Measurements from ENCODE around the gene LCLAT1. TPM values are rescaled to one million over a fixed set of nuclear protein-coding genes. Genes with fewer than 3 reads are reported as not detected.
A peak's percentile ranks its signal among the peaks of the same experiment; 100 is the strongest.

LCLAT1 gene
- polyA plus RNA-seq, 2 of the 4 experiments (the other 2 are of a cell fraction), result 19.5 to 71.0 TPM

- no peak for TF ChIP-seq MAZ (IDR thresholded peaks at IDR 0.05; ENCODE audit: borderline replicate concordance, low read depth, low read length)
These were observed 40.6 kb downstream of the LCLAT1 start (continued) for GRCh38 chr2:30487603-30488002.

GRCh38 chr2:30488012-30488659, 41.1 kb downstream of the LCLAT1 start:
- Histone ChIP-seq H3K27ac (no peak overlapping the region), H3K4me3 (no peak overlapping the region), H3K4me2 (no peak overlapping the region), H3K9me3 (no peaks in the 10 kb centered on the region), H3K4me1 (peaks cover 16% of the 10 kb centered on the region)
- ATAC-seq (no peak), DNase-seq (ENCODE audit: low read depth in 1 of 2, low spot score in 1 of 2) (no peak), FAIRE-seq (no peak)
- WGBS (ENCODE audit: missing lambda C conversion rate), result 94% methylated on average over 1 of the region's 1 CpG
- TF ChIP-seq MAFK (IDR thresholded peaks at IDR 0.05; ENCODE audit: partially characterized antibody) (peak; percentile 66), ZSCAN20 (CRISPR knock-in tag; IDR thresholded peaks at IDR 0.05) (no peak)
- CTCF ChIA-PET, result no interaction called here
- POLR2A ChIA-PET, result interaction anchor here (0.6 kb wide), 1 partner anchor 46 kb away, joined by 5 read pairs; no protein-coding TSS in a partner anchor

- H3K4me3 ChIP-seq, result no peak overlapping the region
- ATAC-seq, result peak in 1 of 2 experiments; percentile 46; a peak in 2 of 6 replicates
- 50% methylated on average over 1 of the region's 1 CpG for WGBS (ENCODE audit: missing lambda C conversion rate)
- ChIA-PET POLR2A (no interaction called here), CTCF (interaction anchor here (1.3 kb wide), 1 partner anchor 16 kb away, joined by 3 read pairs; no protein-coding TSS in a partner anchor)
- no peak for DNase-seq (ENCODE audit: low read depth in 1 of 2, low spot score in 1 of 2)
- FAIRE-seq, result no peak
- peaks cover 17% of the 10 kb centered on the region for H3K4me1 ChIP-seq
- TF ChIP-seq KDM5A (IDR thresholded peaks at IDR 0.05) (no peak), ELK1 (IDR thresholded peaks at IDR 0.05; ENCODE audit: low read depth, low read length) (no peak), SMC3 (IDR thresholded peaks at IDR 0.05) (no peak), USF2 (IDR thresholded peaks at IDR 0.05) (no peak), PHF8 (IDR thresholded peaks at IDR 0.05; ENCODE audit: borderline replicate concordance, low read depth) (no peak), ZFP36 (IDR thresholded peaks at IDR 0.05; ENCODE audit: borderline replicate concordance, partially characterized antibody) (no peak), POLR2AphosphoS2 (conservative IDR thresholded peaks at IDR 0.05; ENCODE audit: low read length) (no peak), NPAS2 (CRISPR knock-in tag; IDR thresholded peaks at IDR 0.05; ENCODE audit: borderline replicate concordance) (no peak), CHD4 (IDR thresholded peaks at IDR 0.05; ENCODE audit: borderline replicate concordance) (no peak), E2F6 (IDR thresholded peaks at IDR 0.05; ENCODE audit: borderline replicate concordance, low read depth) (no peak), ZSCAN20 (CRISPR knock-in tag; IDR thresholded peaks at IDR 0.05) (no peak), BHLHE40 (IDR thresholded peaks at IDR 0.05; ENCODE audit: low read depth, low read length) (no peak), REST (IDR thresholded peaks at IDR 0.05) (no peak), FOSL2 (IDR thresholded peaks at IDR 0.05) (no peak), FOSL2 (CRISPR knock-in tag; IDR thresholded peaks at IDR 0.05) (no peak), RCOR1 (IDR thresholded peaks at IDR 0.05; ENCODE audit: low read depth, low read length) (no peak), ESRRA (IDR thresholded peaks at IDR 0.05; ENCODE audit: borderline replicate concordance, low read length) (no peak), CHD2 (IDR thresholded peaks at IDR 0.05; ENCODE audit: low read length, partially characterized antibody) (no peak), MAX (IDR thresholded peaks at IDR 0.05) (no peak)
- H3K4me2 ChIP-seq, result no peak overlapping the region
- H3K9me3 ChIP-seq, result no peaks in the 10 kb centered on the region
- H3K27ac ChIP-seq, result no peak overlapping the region
These were observed 44.2 kb downstream of the LCLAT1 start for GRCh38 chr2:30491225-30491624.
